HCEC 1CT (cell line): ENCODE measurements around the gene CACNA2D3.
A peak's percentile ranks its signal among the peaks of the same experiment; 100 is the strongest.

Experiments
- DNase-seq: peaks from one replicate; pipeline ENCODE4 v3.0.0-alpha.2; 2017

The CACNA2D3 gene

DNA sequence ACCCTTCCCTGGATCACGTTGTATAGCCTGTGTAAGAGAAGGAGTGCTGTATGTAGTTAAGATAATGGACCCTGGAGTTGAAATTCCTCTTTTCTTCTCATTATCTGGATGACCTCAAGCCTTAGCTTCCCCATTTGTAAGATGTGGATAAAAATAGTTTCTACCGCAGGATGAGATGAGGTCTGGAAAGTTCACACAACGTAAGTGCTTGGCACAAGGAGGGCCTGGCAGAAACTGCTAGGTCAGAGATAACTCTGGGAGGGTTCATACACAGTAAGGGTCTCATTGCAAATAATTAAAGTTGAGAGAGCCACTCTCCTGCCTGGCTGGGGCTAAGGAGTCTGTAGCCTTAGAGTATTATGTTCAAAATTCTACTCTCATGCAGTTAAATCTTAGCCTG, 591.1 kb downstream of the CACNA2D3 start:
- DNase-seq: no peak

DNA sequence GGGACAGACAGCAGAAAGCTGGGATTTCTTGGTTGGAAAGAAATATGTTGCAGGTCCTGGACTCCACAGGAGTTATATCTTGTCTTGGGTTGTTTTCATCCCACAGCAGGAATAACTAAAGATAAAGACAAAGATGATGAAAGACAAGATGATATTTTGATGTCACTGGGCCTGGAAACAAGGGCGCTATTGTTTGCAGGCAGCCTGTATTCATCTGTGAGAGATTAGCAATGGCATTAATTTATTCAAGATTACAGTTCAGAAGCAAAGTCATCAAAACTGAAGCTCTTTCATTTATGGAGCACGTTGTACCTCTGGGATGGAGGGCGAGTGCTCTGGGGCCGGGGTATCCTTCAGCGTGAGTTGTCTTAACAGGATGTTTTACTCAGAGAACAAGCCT, 591.7 kb downstream of the CACNA2D3 start:
- DNase-seq: no peak

DNA sequence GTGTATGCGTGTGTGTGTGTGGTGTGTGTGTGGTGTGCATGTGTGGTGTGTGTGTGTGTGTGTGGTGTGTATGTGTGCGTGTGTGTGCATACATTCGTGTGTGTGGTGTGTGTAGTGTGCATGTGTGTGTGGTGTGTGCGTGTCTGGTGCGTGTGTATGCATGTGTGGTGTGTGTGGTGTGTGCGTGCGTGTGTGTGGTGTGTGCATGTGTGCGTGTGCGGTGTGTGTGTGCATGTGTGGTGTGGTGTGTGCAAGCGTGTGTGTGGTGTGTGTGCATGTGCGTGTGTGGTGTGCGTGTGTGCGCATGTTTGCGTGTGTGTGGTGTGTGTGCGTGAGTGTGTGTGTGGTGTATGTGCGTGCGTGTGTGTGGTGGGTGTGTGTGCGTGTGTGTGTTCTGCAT, 595.2 kb downstream of the CACNA2D3 start:
- no peak for DNase-seq

DNA sequence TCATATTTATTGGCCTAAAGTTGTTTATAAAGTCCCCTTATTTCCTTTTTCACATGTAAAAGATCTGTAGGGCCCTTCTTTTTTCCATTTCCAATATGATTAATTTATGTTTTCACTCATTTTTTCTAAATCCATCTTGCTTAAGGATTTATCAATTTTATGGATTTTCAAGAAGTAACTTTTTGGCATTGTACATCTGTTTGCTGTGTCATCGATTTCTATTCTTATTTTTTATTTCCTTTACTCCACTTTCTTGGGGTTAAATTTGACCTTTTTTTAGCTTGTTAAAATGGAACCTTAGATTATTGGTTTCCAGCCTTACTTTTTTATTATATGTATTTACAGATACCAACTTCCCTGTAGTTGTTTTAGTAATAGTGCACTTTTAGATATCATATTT, 597.6 kb downstream of the CACNA2D3 start:
- DNase-seq: no peak

DNA sequence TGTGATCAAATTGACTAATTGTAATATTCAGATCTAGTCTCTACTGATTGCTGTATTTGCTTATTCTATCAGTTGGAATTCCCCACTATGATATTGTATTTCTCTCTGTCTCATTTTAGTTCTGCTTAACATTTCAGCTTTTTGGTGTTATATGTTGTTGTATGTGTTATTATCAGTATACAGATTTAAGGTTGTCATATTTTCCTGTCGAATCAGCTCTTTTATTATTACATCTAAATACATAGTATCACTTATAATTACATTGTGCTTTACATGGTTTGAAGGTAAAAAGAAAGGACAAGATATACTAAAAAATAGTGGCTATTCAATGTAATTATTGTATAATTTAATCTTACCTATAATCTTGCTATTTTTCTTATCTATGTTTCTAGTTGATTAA, 598.3 kb downstream of the CACNA2D3 start:
- no peak for DNase-seq

DNA sequence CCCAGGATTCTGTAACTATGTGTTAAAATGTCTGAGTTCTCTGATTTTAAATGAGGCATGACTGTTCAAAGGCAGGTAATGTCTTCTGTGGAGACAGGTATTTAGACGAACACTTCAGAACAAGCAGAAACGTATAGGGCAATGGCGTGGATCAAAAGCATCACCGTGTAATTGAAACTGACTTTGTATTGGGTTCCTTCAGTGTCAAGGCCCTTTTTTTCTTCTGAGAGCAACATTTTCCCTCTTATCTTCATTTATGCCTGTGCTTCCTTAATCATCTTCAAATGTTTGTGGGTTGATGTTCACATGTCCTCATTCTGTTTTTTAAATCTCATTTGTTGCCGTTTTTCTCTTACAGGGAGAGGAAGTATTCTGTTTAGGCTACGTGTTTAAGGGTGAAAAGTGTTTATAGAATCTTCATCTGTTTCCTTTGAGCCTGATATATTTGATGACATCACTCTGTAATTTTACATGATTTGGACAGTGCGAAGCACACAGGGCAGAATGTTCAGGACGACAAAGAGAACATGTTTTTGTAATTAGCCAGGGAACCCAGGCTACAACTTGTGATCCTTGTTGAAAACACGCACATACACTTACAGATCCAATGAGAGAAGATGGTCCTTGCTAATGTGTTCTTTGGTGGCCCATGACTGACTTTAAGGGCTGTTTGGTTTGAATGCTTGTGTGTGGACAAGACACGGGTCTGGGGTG, 609.5 kb downstream of the CACNA2D3 start:
- no peak for DNase-seq

DNA sequence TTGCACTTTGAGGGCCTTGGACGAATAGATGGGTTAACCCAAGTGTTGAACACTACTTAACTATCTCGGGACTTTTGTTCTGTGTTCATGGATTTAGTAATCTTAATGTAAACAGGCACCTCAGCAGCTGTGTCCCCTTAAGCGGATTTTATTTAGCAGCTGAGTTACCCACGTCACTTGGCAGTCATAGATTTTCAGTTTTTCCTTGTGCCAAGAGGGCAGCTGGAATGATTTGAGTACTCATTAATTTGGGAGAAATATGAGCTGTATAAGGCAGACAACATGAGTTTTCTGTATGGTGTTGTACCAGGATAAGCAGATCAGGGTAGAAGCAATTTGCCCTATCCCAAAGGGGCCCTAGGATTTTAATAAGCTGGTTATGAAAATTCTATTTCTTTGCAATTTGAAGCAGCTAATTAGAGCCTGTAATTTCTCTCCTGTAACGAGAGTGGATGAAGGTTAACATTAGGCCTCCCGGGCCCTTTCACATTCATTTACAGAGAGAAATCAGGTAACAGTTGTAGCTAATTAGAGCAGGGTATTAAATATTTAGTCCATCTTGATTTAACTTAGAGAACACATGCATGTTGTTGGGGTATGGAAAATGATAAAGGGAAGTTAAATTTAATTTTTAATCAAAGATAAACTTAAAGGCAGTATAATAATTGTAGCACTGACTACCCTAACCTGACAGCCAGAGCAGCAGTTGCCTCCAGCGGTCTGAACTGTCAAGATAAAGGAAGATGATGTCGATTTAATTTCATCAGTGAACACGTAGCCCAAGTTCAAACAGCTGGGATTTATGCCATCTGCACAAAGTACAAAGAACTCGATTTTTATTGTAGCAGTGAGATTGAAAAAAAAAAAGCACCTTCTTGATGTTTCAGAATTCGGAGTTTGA, 611.0 kb downstream of the CACNA2D3 start:
- no peak for DNase-seq

DNA sequence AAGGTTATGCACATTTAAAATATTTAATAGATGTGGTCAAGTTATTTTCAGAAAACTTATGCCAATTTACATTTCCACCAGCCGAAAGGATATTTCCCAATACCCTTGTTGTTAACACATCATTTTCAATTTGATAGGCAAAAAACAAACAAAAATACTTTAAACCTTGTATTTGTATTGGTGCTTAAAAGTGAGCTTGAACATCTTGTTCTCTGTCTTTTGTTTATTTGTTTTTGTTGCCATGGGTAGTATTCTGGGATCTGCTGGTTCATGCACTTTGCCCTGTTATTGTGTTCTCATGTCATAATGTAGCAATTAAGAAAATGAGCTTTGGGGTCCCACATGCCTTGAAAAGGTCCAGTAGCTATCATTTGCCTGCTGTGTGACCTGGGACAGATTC, 614.1 kb downstream of the CACNA2D3 start:
- no peak for DNase-seq

DNA sequence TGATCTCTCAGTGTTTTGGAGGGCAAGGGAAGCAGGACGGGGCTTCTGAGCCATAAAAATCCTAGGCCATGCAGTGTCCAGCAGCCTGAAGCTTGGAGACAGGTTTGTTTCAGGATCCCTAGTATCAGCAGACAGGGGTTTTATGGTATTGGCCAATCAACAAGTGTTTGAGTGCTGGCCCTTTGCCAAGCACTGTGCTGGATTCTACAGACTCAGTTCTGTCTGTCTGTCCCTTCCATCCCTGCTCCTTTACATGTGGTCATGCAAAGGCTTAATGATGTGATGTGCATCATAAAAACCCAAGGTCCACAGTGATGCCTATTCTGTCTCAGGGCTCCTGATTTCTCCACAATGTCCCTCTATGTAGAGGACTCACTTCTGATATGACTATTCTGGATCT, 621.4 kb downstream of the CACNA2D3 start:
- DNase-seq: no peak

DNA sequence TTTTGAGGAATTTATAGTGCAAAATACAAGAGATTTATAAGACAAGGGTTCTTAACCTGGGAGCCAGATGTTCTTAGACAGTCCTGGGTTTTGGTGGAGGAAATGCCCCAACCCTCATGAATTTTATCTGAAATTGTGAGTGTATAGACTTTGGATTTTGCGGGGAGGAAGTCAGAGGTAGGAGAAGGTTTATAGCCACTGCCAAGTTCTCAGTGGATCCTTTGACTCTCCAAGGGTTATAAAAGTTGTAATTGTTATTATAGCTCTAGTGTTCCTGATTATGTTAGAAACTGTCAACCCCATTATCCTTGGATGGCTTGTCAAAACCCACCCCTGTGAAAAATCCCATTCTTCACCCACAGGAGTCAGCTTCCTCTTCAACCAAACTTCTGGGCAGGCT, 621.9 kb downstream of the CACNA2D3 start:
- DNase-seq: no peak

DNA sequence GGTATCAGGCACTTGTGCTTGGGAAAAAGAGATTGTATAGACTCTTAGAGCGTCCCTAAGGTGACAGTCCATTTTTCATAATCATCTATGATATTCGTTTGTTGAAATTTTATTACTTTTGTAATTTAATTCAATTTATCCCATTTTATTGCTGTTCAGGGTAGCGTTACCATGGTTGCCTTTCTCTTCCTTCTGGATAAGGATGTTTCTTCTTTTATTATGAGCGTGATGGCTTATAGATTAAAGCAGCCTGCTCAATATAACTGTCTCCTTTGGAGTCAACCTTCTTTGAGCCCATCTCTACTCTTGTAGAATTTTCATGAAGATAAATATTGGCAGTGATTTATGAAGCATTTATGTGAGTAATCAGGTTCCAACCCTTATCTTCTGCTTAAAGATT, 623.5 kb downstream of the CACNA2D3 start:
- no peak for DNase-seq

DNA sequence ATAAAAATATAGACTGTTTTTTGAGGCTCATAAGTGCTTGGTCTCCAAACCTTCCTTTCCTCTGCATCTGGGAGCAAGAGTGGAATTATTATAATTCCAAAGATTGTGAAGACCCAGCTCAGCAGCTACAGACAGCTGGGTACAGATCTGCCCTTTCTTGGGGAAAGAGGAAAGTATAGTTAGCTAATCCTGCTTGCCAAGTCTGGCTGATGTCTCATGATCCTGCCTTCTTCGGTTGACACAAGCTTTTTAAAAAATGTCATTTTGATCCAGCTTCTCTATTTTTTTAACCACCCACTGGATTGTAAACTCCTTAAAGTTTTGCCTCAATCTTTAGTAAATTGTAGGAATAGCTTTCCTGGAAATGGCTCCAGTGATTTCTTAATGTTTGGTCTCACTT, 624.4 kb downstream of the CACNA2D3 start:
- DNase-seq: no peak

DNA sequence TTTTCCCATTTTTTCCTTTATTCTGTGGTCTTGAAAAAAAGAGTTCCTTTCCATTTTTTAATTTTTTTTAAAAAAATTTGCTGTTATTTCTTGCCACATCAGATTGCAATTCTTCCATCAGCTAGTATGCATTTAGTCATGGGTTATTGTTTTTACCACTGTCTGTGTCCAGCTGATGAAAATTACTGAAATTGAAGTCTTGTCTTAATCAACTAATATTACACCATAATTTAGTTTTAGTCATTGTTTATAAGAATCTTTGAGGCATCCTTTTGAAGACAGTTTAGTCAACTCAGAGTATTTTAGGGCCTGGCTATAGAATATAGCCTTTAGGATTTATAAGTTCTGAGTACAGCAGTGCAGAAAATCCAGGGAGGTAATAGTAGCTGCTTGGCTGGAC, 633.4 kb downstream of the CACNA2D3 start:
- no peak for DNase-seq

DNA sequence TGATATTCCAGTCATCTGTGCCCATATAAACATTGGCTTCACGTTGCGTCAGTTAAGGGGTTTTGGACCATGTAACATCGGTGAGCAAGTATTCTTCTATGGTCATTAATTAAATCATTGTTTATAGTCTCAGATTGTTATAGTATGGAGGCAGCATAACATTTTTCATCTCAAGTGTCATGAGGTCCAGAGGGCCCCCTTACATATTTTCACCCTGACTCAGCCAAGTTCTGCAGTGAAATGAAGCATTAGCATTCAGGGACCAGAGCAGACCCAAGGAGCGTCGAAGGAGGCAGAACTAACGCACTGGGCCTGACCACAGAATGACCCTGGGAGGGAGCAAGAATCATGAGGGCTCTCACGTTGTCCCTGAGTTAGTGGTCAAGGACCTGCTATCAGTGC, 634.0 kb downstream of the CACNA2D3 start:
- DNase-seq: peak; percentile 32

DNA sequence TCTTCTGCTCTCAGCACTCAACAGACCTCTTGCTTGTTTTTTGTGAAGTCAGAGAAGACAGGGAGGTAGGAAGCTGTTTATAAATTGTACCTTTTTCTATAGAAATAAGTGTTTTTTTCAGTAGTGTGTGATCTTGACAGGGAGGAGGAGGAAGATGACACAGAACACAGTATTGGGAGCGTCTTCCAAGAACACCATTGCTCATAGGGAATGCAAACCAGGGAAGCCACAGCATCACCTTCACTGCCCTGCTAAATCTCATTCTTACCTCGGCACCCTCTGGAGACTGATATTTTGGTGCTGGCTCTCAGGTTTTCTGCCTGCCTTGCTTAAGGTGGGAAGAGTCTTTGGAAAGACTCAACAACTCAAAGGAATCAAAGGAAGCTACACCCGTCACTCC, 636.1 kb downstream of the CACNA2D3 start:
- no peak for DNase-seq

DNA sequence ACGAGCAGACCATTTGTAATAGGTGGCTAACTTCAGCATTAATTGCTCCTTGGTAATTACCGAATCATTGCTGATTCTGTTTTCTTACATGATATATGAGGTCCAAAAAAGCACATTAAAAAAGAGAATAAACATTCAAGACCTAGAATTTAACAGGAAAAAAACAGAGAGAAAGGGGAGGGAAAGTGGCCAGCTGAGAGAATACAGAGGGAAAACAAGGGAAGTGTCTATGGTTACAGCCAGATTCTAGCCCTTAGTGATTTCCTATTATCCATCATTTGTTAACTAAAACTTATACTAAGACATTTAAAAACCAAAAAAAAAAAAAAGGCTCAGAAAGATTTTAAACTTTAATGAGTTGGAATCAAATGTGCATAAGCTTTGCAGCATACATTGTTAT, 636.8 kb downstream of the CACNA2D3 start:
- no peak for DNase-seq

DNA sequence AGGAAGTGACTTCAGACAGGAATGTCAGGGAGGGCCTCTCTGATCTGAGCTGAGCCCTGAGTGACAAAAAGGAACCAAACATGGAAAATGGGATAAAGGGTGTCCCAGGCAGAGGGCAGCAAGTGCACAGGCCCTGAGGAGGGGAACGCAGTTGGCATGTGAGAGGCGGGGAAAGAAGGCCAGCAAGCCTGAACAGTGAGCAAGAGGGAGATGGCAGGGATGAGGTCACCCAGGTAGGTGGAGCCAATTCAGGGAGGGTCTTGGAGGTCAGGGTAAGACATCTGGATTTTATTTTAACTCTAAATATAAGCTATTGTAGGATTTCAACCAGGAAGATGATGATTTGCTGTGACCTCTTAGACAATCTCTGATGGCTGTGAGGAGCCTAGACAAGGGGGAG, 637.8 kb downstream of the CACNA2D3 start:
- DNase-seq: no peak

DNA sequence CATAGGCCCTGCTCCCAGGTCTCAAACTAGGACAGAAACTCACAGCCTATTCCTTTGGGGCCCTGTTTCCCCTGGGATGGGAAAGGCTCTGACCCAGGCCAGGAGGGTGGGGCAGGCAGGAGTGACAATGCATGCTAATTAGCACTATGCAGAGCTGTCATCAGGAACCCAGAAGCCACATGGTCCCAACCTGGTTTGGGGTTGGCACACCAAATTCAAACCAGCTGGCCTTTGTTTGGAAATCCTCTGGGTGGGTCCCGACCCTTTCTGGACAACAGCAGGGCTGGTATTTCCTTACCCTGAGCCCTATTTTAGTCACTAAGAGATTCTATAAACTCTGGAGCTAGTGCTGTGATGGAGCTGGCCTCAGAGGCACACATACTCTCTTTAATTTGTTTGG, 639.3 kb downstream of the CACNA2D3 start:
- DNase-seq: no peak

DNA sequence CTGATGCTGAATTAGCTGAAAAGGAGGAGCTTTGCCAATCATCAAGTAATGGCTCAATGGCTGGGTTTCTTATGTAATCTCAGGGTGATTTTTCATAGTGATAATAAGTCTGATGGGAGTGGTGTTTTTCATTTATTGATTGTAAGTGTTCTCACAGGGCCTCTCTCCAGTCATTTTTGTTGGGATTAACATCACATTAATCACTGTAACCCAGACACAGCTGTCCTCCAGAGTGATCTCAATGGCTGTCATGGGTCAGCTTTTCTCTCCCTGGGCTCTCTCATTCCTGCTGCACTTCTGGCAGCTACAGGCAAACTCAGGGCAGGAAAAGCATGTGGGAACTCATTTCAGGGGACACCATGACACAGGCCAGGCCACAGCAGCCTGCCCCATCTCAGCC, 642.6 kb downstream of the CACNA2D3 start:
- no peak for DNase-seq

DNA sequence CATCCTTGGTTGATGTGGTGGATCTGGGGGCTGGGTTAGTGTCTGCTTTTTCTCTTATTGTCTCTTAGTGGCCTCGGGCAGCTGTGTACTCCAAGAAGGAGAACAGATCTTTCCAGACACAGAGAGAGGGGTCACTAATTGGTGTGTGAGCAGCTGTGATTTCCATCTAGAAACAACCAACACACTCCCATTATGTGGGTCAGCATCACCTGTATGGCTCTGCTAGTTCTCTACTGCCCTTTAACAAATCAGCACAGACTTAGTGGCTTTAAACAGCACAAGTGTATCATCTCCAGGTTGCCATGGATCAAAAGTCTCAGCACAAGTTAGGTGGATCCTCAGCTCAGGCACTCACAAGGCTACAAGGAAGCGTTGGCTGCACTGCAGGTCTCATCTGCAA, 648.7 kb downstream of the CACNA2D3 start:
- DNase-seq: no peak

DNA sequence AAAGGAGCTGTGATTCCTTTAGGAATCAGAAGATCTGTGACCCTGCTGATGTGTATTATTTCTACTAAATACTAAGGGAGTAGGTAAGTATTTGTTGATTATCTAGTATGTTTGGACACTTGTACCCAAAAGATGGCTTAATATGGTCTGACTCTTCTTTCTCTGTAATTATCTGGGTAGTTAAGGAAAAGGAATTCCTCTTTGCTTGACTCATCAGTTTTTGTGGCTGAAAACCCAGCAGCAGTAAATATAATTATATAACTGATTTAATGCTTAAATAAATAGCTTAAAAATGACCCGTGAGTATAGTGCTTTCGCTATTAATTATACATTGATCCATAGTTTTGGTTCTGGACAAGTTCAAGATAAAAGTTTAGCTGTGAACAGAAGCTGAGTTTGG, 649.7 kb downstream of the CACNA2D3 start:
- no peak for DNase-seq

DNA sequence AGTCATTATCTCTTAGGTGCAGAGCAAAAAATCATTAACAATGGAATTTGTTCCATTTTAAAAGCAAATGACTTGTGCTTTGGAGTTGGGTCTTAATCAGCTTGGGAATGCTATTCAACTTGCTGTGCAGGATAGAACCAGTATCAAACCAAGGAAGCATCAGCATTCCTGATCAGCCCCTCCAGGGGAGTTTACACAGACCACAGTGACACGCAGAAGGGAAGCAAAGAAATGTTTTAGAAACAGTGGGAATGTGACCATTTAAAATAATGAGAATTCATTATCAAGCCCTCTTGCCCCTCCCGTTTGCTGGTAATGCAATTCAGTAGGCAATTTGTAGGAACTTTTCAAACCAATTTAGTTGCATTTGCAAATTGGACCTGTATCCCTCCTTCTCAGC, 650.4 kb downstream of the CACNA2D3 start:
- DNase-seq: no peak

DNA sequence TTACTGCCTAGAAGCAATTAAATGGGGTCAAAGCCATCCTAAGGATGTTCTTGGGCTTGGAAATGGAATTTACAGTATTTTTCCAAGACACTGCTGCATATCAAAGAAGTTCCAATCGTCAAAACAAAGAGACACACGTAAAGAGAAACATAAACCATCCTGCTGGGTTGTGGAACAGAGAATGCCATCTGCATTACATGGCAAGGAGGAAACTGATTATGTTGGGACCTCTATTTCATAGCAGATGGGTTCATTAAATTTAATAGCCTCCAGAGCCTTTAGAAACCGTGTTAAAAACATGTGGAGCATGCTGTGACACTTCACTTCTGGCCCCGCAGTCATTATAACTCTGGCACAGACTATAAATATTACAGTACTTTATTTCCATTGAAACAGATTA, 650.9 kb downstream of the CACNA2D3 start:
- DNase-seq: no peak

DNA sequence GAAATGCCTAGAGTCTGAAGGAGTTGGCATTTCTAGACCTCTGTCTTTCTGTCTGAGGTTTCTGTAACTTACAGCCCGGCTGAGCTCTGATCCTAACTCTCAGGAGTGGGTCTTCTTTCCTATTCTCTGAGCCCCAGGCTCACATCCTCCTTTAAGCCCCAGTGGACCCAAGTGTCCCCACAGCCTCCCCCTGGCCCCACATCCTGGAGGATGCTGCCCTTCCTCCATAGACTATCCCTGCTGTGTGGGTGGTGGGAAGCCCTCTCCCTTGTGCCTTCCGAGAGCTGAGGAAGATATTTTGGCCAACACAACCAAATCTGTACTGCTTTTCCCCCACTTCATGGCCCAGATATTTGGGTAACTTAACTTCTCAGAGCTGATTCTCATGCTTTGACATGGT, 654.2 kb downstream of the CACNA2D3 start:
- no peak for DNase-seq

DNA sequence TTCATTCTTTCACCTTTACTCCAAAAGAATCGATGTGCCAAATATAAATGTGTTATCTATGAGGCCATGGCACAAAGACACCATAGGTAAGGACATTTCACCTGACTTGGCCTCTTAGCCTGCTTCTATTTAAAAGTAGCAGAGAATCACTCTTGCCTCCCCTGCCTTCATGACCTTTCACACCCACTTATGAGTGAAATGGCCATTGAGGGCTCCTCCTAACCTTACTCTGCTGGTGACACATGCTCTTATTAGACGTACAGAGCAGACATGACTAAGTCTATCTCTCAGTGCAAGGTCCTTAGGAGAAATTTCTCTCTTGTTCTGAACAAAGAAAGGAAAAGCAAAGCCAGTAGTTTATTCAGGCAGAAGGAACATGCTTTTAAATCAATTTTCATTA, 654.8 kb downstream of the CACNA2D3 start:
- DNase-seq: no peak
